ENCODE results near the gene PTGIS.

PTGIS gene

DNA sequence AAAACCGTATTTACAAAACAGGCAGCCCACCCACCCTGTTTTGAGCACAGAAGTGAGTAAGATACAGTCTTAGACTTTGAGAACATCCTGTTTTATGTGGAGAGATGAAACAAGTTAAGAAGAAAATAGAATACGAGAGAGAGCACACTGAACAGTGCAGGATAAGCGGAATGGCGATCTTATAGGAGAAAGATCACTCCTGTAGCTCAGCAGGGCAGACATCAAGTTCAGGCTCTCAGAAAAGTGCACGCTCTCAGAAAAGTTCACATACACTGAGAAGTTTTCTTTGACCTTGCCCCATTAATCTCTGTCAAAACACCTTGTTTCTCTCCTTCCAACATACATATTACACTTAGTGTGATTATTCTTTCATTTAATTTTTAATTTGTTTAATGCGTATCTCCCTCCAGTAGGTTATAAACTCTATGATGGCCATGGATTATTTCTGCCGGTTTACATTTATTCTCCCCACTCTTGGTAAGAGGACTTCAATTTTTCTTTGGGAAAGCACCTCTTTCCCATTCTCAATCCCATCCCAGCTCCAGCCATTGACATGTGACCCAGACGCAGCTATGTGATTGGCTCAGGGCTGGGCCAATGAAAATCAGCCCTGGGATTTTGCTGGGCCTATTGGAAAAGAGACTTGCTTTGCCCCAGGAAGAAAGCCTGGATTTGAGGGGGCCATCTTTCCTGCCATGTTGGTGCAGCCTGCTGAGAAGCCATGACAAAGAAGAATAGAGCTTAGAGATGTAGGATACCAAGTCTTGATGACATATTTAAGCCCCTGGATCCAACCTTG, 101.6 kb downstream of the PTGIS start:
- FAIRE-seq: no peak

DNA sequence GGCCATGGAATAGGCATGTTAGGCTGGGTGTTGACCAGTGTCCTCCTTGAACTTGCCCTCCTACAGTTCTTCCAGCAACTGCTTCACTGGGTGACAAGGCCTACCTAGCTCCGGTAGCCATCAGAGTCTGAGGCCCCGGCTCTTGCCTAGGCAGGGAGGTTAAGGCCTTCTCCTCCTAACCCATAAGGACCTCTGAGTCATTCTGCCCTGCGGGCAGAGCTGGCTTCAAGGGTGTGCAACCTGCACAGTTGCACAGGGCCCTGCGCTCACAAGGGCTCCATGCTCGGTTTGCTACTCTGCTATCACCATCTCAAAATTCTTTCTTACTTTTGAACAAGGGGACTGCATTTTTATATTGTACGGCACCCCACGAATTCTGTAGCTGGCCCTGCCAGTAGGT, 103.4 kb downstream of the PTGIS start:
- FAIRE-seq: no peak

GRCh38 chr20:49462626-49463025, 105.3 kb downstream of the PTGIS start:
- FAIRE-seq: no peak

DNA sequence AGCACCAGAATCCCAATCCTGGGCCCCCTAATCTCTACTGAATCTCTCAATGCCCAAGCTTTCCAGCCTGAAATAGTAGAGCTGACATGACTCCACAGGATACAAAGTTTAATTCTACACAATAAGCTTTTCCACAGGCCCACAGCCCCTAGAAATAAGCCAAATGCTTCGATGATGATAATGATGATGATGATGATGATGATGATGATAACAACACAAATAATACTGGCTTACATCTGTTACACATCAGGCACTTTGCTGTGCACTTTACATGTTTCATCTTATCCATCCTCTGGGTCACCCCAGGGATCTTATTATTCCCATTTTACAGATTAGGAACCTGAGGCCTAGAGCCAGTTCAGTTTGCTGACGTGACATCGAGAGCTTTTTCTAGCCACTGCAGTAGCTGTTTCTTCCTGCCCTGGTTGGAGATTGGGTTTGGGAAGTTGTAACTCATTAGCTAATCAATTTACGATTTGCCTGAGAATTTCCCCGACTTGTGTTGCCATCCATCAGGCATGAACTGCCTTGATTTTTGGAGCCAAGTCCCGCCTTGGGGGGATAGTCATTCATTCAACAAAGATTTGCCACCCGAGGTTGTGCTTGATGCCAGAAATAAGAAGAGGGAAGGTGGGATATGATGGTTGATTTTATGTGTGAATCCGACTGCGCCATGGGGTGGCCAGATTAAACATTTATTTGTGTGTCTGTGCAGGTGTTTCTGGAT, 105.9 kb downstream of the PTGIS start:
- FAIRE-seq: no peak

DNA sequence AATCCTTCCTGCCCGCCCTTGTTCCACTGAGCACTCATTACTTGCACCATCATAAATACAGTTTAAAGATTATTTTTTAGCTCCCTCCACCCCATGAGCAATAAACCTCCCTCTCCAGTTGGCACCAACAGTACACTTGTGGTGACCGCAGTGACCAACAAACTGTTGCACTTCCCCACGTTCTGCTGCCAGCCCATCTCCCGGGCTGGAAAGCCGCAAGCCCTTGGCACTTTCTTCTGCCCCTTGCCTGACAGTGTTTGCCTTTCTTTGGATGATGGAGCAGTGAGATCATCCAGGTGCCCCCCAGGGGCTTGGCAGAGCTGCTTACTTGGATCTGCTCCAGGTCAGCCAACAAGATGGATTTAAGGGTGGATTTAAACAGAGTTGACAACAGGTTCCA, 107.0 kb downstream of the PTGIS start:
- FAIRE-seq: no peak

- FAIRE-seq: no peak
Measured at GRCh38 chr20:49460131-49460530, 107.8 kb downstream of the PTGIS start.

- no peak for FAIRE-seq
Measured at GRCh38 chr20:49459684-49460083, 108.3 kb downstream of the PTGIS start.

GRCh38 chr20:49457444-49457843, 110.5 kb downstream of the PTGIS start:
- no peak for FAIRE-seq

DNA sequence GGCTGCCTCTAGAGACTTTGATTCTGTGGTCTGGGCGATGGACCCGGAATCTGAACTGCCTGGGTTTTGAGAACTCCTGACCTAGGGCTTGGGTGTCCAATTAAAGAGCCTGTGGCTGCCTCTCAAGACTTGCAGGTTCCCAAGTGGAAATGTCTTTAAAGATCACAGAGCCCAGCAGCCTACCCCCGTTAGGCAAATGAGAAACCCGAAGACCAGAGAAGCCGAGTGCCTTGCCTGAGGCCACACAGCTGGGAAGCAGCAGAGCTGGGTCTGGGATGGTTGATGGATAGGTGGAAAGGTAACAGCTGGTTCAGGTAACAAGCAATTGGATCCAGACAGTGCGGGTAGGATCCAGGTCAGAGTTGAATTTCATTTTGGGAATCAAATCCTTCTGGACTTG, 111.3 kb downstream of the PTGIS start:
- FAIRE-seq: no peak

DNA sequence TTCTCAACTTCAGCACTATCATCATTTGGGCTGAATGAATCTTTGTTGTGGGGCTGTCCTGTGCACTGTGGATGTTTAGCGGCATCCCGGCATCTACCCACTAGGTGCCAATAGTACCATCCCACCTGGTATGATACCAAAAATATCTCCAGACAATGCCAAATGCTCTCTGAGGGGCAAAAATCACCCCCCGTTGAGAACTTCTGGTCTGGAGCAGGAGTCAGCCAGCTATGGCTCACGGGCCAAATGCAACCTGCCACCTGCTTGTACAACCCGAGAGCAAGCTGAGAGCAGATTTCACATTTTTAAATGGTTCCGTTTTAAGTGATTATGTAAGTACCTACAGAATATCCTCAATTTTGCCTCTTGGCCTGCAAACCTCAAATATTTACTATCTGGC, 112.2 kb downstream of the PTGIS start:
- no peak for FAIRE-seq
